CD14-positive monocyte (primary cell): ENCODE data around the gene GTF2F2. TPM values are rescaled to one million over a fixed set of nuclear protein-coding genes. Genes with fewer than 3 reads are reported as not detected.

Experiments used
- DNase-seq, 3 donors: peaks; one replicate each; pipeline ENCODE4 v3.0.0-alpha.2; 2011 to 2022
- H2AFZ ChIP-seq: 2 replicates; pipeline ENCODE4 v1.6.0; 2012; ENCODE audit warnings: mild to moderate bottlenecking, low read depth, low read length, inconsistent platforms; ENCODE audit not compliant: insufficient read depth, poor library complexity, severe bottlenecking
- H3K27ac ChIP-seq, 2 donors: 1 replicate in 1 of 2; 2 replicates in 1 of 2; pipeline ENCODE4 v1.5.1; 2012 to 2013; ENCODE audit warnings: low read length in 2 of 2, control low read depth in 1 of 2, inconsistent platforms in 1 of 2, low read depth in 1 of 2, mild to moderate bottlenecking in 1 of 2
- H3K27me3 ChIP-seq, 2 donors: one replicate each; pipeline versions ENCODE4 v1.6.0 to v1.6.1; 2011 to 2013; ENCODE audit warnings: low read length in 2 of 2; ENCODE audit not compliant: control insufficient read depth in 2 of 2, insufficient read depth in 2 of 2
- H3K36me3 ChIP-seq, 2 donors: replicated peaks in 1 of 2; 1 replicate in 1 of 2; 2 replicates in 1 of 2; pipeline versions ENCODE4 v1.5.1 to v1.6.1; 2012 to 2013; ENCODE audit warnings: low read length in 2 of 2, control low read depth in 1 of 2, inconsistent platforms in 1 of 2, mild to moderate bottlenecking in 1 of 2; ENCODE audit not compliant: insufficient read depth in 2 of 2, control insufficient read depth in 1 of 2
- H3K4me1 ChIP-seq, 2 donors: 1 replicate in 1 of 2; 2 replicates in 1 of 2; pipeline versions ENCODE4 v1.5.1 to v1.6.1; 2012 to 2013; ENCODE audit warnings: low read length in 2 of 2, control low read depth in 1 of 2, inconsistent platforms in 1 of 2, mild to moderate bottlenecking in 1 of 2, moderate library complexity in 1 of 2; ENCODE audit not compliant: insufficient read depth in 2 of 2, control insufficient read depth in 1 of 2
- H3K4me2 ChIP-seq: replicated peaks from 2 replicates; pipeline ENCODE3; 2012; ENCODE audit warnings: low read length, moderate library complexity, mild to moderate bottlenecking; ENCODE audit not compliant: poor library complexity, severe bottlenecking; ENCODE audit errors: extremely low read depth
- H3K4me3 ChIP-seq, 3 experiments: fragments of 200-600 bp in 1 of 3; sonication (generic) in 1 of 3; replicated peaks in 1 of 3; 1 replicate in 2 of 3; 2 replicates in 1 of 3; pipeline ENCODE4 v1.5.1; 2011 to 2013; ENCODE audit warnings: low read length in 3 of 3, mild to moderate bottlenecking in 3 of 3, control low read depth in 2 of 3, low read depth in 2 of 3, inconsistent platforms in 1 of 3, moderate library complexity in 1 of 3
- H3K79me2 ChIP-seq: 2 replicates; pipeline ENCODE4 v1.6.0; 2012; ENCODE audit warnings: mild to moderate bottlenecking, control low read depth, inconsistent platforms, low read length, moderate library complexity; ENCODE audit not compliant: insufficient read depth
- H3K9ac ChIP-seq: 2 replicates; pipeline ENCODE4 v1.6.0; 2017; ENCODE audit warnings: low read length, mild to moderate bottlenecking; ENCODE audit not compliant: insufficient read depth, poor library complexity, severe bottlenecking
- H3K9me3 ChIP-seq, 2 donors: replicated peaks in 1 of 2; 1 replicate in 1 of 2; 2 replicates in 1 of 2; pipeline versions ENCODE4 v1.5.1 to v1.6.1; 2012 to 2013; ENCODE audit warnings: low read length in 2 of 2, control low read depth in 1 of 2; ENCODE audit not compliant: control insufficient read depth in 1 of 2, insufficient read depth in 1 of 2
- H4K20me1 ChIP-seq: 2 replicates; pipeline ENCODE4 v1.6.0; 2012; ENCODE audit warnings: mild to moderate bottlenecking, low read length, control low read depth, moderate library complexity; ENCODE audit not compliant: insufficient read depth
- H3K27ac Mint-ChIP-seq, 7 donors: one replicate each; pipeline ENCODE4 v1.8.0; 2020; ENCODE audit warnings: mild to moderate bottlenecking in 7 of 7, mixed read lengths in 7 of 7, moderate library complexity in 6 of 7, inconsistent platforms in 2 of 7
- H3K27me3 Mint-ChIP-seq, 3 donors: one replicate each; pipeline ENCODE4 v1.8.0; 2021 to 2022; ENCODE audit warnings: low read depth in 3 of 3, mild to moderate bottlenecking in 3 of 3, mixed read lengths in 3 of 3, moderate library complexity in 3 of 3, inconsistent platforms in 1 of 3
- H3K36me3 Mint-ChIP-seq, 2 donors: one replicate each; pipeline ENCODE4 v1.8.0; 2020; ENCODE audit warnings: mixed read lengths in 2 of 2, inconsistent platforms in 1 of 2, mild to moderate bottlenecking in 1 of 2
- H3K4me1 Mint-ChIP-seq: one replicate; pipeline ENCODE4 v1.8.0; 2020; ENCODE audit warnings: mild to moderate bottlenecking, mixed read lengths
- H3K4me3 Mint-ChIP-seq, 2 donors: one replicate each; pipeline ENCODE4 v1.8.0; 2020; ENCODE audit warnings: mild to moderate bottlenecking in 2 of 2, mixed read lengths in 2 of 2, moderate library complexity in 1 of 2
- H3K9me3 Mint-ChIP-seq, 7 donors: one replicate each; pipeline ENCODE4 v1.8.0; 2020 to 2022; ENCODE audit warnings: mixed read lengths in 7 of 7, mild to moderate bottlenecking in 6 of 7, moderate library complexity in 6 of 7, inconsistent platforms in 2 of 7
- WGBS: methylation state at CpG from one replicate; pipeline ENCODE4 v1.1.5; 2013; ENCODE audit warnings: missing lambda C conversion rate; ENCODE audit not compliant: insufficient coverage; 5-methylcytosine and 5-hydroxymethylcytosine counted together
- intact Hi-C, 2 donors: fragments of 100-400 bp; cut with micrococcal nuclease; formaldehyde crosslinking; loops; one replicate each; pipeline versions ENCODE4 v1.15.0 to v1.15.1; 2023
- polyA plus RNA-seq, 3 donors: library from polyadenylated mRNA; depleted of rRNA in 1 of 3; unstranded in 2 of 3; stranded (reverse) in 1 of 3; fragments of 300-500 nt in 2 of 3; fragments of >200 nt in 1 of 3; fragmentation: Illumina TruSeq in 2 of 3; gene quantifications; 1 replicate in 2 of 3; 2 replicates in 1 of 3; pipeline ENCODE4 v1.2.3, GENCODE V29; 2012 to 2021
- TF ChIP-seq, protein P1 (sequence below): fragments of 200-600 bp; IDR thresholded peaks from one replicate; pipeline ENCODE4 v1.8.0; 2022; ENCODE audit warnings: antibody characterized with exemption, mild to moderate bottlenecking

The GTF2F2 gene
- polyA plus RNA-seq, 3 donors, result 8.1 to 10.4 (median 8.5) TPM

DNA sequence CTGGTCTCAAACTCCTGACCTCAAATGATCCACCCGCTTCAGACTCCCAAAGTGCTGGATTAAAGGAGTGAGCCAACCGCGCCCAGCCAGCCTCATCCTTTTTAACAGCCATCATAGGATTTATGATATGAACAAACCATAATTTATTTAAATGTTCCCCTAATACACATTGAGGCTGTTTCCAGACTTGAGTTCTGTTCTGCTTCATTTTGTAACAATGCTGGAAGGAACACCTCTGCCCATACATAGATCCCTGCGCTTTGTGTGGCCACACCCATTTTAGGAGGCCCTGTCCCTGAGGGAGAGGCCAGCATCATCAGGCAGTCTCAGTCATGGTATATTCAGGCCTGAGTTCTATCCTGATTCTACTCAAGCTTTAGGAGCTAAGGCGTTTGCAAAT is 184.8 kb downstream of the GTF2F2 start:
- Histone ChIP-seq H3K4me3 (no peak overlapping the region), H3K9ac (no peak overlapping the region), H3K4me1 (no peaks in the 10 kb centered on the region), H3K79me2 (no peaks in the 10 kb centered on the region), H3K4me2 (no peak overlapping the region), H3K27ac (no peak overlapping the region), H2AFZ (no peak overlapping the region), H3K27me3 (no peaks in the 10 kb centered on the region), H3K36me3 (no peaks in the 10 kb centered on the region), H3K9me3 (no peaks in the 10 kb centered on the region), H4K20me1 (no peaks in the 10 kb centered on the region)
- H3K27me3 Mint-ChIP-seq, result peaks cover 1 to 17% (median 10%) of the 10 kb centered on the region in 3 donors
- DNase-seq, result no peak
- peaks cover 0 to 2% (median 0%) of the 10 kb centered on the region in 7 donors for H3K9me3 Mint-ChIP-seq
- no peak overlapping the region for H3K27ac Mint-ChIP-seq
- no peak overlapping the region for H3K4me3 Mint-ChIP-seq
- peaks cover 6% of the 10 kb centered on the region for H3K4me1 Mint-ChIP-seq
- TF ChIP-seq, protein P1, sequence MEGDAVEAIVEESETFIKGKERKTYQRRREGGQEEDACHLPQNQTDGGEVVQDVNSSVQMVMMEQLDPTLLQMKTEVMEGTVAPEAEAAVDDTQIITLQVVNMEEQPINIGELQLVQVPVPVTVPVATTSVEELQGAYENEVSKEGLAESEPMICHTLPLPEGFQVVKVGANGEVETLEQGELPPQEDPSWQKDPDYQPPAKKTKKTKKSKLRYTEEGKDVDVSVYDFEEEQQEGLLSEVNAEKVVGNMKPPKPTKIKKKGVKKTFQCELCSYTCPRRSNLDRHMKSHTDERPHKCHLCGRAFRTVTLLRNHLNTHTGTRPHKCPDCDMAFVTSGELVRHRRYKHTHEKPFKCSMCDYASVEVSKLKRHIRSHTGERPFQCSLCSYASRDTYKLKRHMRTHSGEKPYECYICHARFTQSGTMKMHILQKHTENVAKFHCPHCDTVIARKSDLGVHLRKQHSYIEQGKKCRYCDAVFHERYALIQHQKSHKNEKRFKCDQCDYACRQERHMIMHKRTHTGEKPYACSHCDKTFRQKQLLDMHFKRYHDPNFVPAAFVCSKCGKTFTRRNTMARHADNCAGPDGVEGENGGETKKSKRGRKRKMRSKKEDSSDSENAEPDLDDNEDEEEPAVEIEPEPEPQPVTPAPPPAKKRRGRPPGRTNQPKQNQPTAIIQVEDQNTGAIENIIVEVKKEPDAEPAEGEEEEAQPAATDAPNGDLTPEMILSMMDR, result no peak
- 76% methylated on average over 2 of the region's 5 CpGs for WGBS
- no peaks in the 10 kb centered on the region for H3K36me3 Mint-ChIP-seq
- intact Hi-C loops, result loop anchor here in 1 of 2 donors (5.0 kb wide), 1 partner anchor 258 kb away; no protein-coding TSS in a partner anchor

DNA sequence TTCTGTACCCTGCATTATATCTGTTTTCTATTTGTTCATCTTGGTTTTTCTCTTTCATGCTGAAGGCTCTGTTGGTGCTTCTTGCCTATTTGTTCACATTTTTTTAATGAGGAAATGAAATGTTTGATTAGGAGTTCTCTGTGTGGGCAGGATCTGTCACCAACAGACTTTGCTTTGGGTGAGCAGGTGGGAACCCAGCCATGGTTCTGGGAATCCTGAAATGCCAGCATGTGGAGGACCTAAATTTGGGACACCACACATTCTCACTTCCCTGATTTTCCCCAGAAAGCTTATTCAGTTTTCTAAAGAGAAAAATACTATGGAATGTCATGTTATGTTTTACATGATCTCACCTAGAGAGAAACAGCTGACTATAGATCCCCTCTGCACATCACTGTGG is 186.7 kb downstream of the GTF2F2 start:
- no peak overlapping the region for H2AFZ ChIP-seq
- Mint-ChIP-seq H3K27ac (no peak overlapping the region), H3K4me3 (no peak overlapping the region), H3K9me3 (no peaks in the 10 kb centered on the region), H3K4me1 (peaks cover 15% of the 10 kb centered on the region), H3K27me3 (peaks cover 14 to 17% (median 16%) of the 10 kb centered on the region in 3 donors), H3K36me3 (no peaks in the 10 kb centered on the region)
- DNase-seq, result no peak
- intact Hi-C loops, result loop anchor here in 1 of 2 donors (5.0 kb wide), 1 partner anchor 260 kb away; no protein-coding TSS in a partner anchor
- H3K36me3 ChIP-seq, result no peaks in the 10 kb centered on the region
- H3K79me2 ChIP-seq, result no peaks in the 10 kb centered on the region
- H3K9me3 ChIP-seq, result no peaks in the 10 kb centered on the region
- peaks cover 12 to 13% of the 10 kb centered on the region in 2 donors for H3K4me1 ChIP-seq
- TF ChIP-seq, protein P1, result no peak
- no peak overlapping the region for H3K9ac ChIP-seq
- H3K4me2 ChIP-seq, result no peak overlapping the region
- H3K4me3 ChIP-seq, result no peak overlapping the region
- no peak overlapping the region for H3K27ac ChIP-seq
- H4K20me1 ChIP-seq, result no peaks in the 10 kb centered on the region
- H3K27me3 ChIP-seq, result peaks cover 6 to 10% of the 10 kb centered on the region in 2 donors
